Right renal cortex interstitium (tissue), 3 donors: ENCODE measurements around the gene FABP1. TPM values are rescaled to one million over a fixed set of nuclear protein-coding genes. Genes with fewer than 3 reads are reported as not detected.

ENCODE experiments used
- DNase-seq, 3 donors: peaks; one replicate each; pipeline ENCODE4 v3.0.0-alpha.2; 2013; ENCODE audit warnings: low read depth in 3 of 3, low spot score in 2 of 3
- polyA plus RNA-seq, 3 donors: library from polyadenylated mRNA; unstranded; fragments of 120-200 nt; gene quantifications; one replicate each; pipeline ENCODE4 v1.2.1, GENCODE V29; 2013; ENCODE audit not compliant: insufficient read length in 3 of 3

Gene FABP1
- polyA plus RNA-seq, 3 donors = 28.8 to 34.8 (median 32.5) TPM

DNA sequence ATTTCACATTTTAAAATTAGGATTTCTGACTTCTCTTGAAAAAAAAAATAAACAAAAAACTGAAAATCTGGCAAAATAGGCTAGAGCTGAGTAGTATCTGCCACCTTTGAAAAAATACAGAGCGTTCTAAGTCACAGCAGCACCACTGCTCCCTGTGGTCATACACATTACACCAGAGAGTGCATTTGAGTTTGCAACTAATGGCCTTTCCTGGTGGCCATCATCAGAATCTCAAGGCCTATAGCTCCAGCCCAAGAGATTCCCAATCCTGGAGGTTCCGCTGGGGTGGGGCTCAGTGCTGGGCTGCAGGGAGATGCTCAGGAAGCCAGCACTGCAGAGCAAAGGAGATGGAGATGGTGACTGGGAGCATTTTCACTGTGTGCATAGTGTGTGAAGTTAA is 42.8 kb downstream of the FABP1 start:
- DNase-seq = no peak

DNA sequence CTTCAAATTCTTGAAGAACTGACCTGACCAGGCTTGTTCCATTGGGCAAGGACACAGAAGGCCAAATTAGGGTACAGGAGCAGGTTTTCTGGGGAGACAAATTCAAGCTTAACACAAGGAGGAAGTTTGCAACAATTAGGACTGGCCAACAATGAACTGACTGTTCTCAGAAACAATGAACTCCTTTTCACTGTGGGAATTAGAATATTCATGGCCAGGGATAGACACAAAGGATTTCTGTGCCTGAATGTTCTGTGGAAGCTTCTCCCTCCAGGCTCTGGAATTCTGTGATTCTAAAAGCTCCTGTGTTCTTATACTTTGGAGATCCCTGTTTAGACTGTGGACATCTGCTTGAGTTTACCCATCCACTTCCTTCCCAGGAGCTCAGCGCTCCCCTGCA is 45.1 kb downstream of the FABP1 start:
- DNase-seq = no peak

GRCh38 chr2:88081924-88082608 is 45.8 kb downstream of the FABP1 start:
- DNase-seq = no peak

DNA sequence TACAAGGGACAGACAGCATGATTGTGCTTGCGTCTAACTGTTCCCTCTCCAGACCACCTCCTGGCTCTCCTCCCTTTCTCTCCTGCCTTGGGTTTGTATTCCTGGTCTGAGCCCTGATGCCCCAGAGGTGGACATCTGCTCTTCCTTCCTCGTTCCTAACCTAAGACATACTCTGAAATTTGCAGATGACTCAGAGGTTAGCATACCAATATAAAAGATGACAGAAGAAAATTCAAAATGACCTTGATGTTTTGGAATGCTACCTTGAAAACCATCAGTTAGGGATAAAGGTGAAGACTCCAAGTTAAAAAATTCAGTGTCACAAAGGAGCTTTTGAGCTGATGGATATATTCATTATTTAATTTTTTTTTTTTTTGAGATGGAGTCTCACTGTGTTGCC is 47.3 kb downstream of the FABP1 start:
- no peak for DNase-seq

DNA sequence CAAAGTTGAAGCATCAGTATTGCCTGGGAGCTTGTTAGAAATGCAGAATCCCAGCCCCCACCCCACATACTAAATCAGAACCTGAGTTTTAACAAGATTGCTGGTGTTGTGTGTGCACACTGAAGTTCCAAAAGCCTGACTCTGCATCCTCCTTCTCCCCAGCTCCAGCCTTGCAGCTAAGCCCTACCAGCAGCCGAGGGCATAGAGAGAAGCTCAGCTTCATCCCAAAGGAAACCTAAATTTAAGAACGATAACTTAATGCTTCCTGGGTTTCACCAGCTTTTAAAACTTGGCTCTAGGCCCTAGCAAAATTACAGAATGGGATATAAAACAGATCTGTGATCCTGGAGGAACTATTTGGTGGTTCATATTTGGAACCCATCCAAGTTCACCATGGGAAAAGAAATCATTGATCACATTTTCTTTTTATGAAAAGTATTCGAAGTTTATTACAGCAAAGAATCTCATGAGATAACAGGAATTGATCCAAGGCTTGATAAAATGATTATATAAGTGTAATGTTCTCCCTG is 49.2 kb downstream of the FABP1 start:
- DNase-seq = no peak

DNA sequence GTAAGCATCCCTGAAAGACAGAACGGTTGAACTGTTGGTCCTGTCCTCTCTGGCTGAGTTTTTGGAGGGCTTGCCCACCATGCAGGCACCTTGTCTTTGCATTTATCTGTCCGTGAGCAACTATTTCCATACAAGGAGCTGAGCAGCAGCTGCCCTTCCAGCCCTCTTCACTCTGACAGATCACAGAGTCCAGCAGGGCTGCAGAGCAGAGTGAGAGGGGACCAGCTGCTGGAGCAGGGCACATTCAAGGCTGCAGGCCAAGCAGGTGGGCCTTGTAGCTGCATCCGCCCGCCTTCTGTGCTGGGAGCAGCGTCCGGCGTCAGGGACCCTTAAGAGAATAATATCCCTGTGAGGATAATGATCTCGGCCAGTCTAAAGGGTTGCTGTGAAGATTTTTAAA is 50.8 kb downstream of the FABP1 start:
- no peak for DNase-seq

GRCh38 chr2:88074854-88075292 is 53.0 kb downstream of the FABP1 start:
- no peak for DNase-seq

GRCh38 chr2:88074150-88074549 is 53.7 kb downstream of the FABP1 start:
- DNase-seq = no peak

Other genes starting within 250 kb of the FABP1 start
- not detected for gene RNU2-63P, start 111.5 kb downstream of the FABP1 start, polyA plus RNA-seq
- gene KRCC1, start 72.3 kb downstream of the FABP1 start, polyA plus RNA-seq = 10 to 100 TPM; 56.7 to 66.7 (median 66.0) TPM
- gene SMYD1, start 60.2 kb downstream of the FABP1 start, polyA plus RNA-seq = under 1 TPM in 2 of 3 donors, not detected in 1; 0.18 to 0.74 TPM
- gene THNSL2, start 42.3 kb upstream of the FABP1 start, polyA plus RNA-seq = 10 to 100 TPM; 20.1 to 42.5 (median 24.5) TPM